HG03064 (cell line): ENCODE data around the gene PREP.
"Not testable (repeated sequence)": the region's sequence is repeated elsewhere in the genome, so short reads cannot be mapped to it uniquely, and the experiment has no call there.

ENCODE experiments used
- ATAC-seq: cut with Tn5 transposase; IDR thresholded peaks from one replicate; pipeline ENCODE4 v1.9.1; 2021; ENCODE audit warnings: low read depth; ENCODE audit not compliant: unreplicated experiment

The PREP gene

DNA sequence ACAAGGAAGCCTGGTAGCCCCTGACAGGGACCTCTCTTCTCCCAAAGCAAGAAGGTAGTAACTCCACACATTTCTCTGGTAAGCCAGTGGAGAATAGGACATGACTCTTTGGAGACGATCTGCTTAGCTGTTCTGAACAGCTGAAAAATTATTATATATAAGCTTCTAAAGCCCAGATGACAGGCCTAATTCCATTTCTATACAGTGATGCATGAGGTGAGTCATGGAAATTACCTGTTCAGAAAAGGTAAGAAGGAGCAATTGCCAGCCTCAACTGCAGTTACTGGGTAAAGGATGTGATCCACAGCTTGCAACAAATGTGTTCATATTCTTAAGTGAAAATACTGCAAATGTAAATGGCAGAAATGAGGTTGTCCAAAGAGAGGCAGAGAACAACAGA lies 54.0 kb downstream of the PREP start:
- ATAC-seq, result no peak

- no peak for ATAC-seq
Observed at GRCh38 chr6:105346052-105346451, 56.8 kb downstream of the PREP start.

GRCh38 chr6:105345506-105345905 lies 57.4 kb downstream of the PREP start:
- no peak for ATAC-seq

- no peak for ATAC-seq
Observed at GRCh38 chr6:105344881-105345370, 58.0 kb downstream of the PREP start.

DNA sequence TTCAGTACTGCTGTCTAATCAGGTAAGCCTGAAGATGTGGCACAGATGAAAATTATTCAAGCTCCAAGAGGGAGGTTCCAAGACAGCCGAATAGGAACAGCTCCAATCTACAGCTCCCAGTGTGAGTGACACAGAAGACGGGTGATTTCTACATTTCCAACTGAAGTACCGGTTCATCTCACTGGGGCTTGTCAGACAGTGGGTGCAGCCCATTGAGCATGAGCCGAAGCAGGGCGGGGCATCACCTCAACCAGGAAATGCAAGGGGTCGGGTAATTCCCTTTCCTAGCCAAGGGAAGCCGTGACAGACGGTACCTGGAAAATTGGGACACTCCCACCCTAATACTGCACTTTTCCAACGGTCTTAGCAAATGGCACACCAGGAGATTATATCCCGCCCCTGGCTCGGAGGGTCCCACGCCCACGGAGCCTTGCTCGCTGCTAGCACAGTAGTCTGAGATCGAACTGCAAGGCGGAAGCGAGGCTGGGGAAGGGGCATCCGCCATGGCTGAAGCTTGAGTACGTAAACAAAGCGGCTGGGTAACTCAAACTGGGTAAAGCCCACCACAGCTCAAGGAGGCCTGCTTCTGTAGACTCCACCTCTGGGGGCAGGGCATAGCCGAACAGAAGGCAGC lies 64.4 kb downstream of the PREP start:
- ATAC-seq, result not testable (repeated sequence)

- no peak for ATAC-seq
Observed at GRCh38 chr6:105336986-105337385, 65.9 kb downstream of the PREP start.

DNA sequence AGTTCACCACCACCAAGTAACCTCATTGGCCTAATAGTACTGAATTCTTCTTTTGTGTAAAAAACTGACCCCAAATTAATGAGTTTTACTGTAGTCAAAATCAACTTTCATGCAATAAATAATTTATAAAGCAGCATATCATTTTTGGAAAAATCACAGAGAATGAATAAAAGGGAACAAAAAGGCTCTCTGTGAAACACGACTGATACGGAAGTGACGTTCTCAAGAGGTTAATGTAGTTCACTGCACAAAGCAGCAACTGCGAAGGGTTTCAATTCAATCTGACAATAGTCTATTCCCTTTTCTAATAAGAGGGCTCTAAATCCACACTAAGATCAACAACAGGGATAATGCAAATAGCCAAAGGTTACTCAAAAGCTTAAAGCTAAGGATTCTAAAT lies 70.3 kb downstream of the PREP start:
- ATAC-seq, result no peak

DNA sequence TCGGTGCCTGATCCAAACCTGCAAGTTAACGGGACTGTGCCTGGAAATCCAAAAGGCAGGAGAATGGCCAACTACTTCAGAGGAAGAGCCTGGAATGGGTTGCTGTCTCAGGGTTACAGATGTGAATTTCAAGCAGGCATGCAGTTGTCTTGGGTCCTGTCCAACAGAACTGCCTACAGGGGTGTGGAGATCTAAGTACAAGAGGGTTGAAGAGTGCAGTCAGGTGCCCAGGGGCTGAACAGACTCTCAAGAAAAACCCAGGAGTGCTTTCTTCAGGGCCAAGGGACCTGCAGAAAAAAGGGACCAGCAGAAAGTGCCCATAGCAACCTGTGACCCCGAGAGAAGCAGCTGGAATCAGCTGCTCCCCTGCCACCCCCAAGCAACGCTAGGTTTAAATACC lies 71.0 kb downstream of the PREP start:
- no peak for ATAC-seq

- ATAC-seq, result no peak
Observed at GRCh38 chr6:105330913-105331312, 72.0 kb downstream of the PREP start.

- no peak for ATAC-seq
Observed at GRCh38 chr6:105330364-105330763, 72.5 kb downstream of the PREP start.

GRCh38 chr6:105326833-105327770 lies 75.8 kb downstream of the PREP start:
- ATAC-seq, result no peak

DNA sequence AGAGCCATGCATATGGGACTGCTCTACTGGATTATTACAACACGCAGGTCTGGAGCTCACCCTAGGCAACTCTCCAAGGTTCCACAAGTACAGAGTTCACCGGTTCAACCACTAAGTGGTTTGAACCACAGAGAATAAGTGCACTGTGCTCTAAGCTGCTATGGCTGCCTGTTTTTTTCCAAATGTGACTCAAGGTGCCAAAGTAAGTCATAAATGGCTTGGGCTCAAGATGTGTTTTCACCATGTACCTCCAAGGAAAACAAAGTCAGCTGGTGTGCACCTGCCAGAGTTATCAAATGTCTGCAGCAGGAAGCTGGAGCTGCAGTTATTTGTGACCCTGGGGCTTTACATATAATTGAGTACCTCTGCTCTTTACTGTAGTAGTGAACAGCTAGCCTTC lies 76.7 kb downstream of the PREP start:
- ATAC-seq, result no peak

DNA sequence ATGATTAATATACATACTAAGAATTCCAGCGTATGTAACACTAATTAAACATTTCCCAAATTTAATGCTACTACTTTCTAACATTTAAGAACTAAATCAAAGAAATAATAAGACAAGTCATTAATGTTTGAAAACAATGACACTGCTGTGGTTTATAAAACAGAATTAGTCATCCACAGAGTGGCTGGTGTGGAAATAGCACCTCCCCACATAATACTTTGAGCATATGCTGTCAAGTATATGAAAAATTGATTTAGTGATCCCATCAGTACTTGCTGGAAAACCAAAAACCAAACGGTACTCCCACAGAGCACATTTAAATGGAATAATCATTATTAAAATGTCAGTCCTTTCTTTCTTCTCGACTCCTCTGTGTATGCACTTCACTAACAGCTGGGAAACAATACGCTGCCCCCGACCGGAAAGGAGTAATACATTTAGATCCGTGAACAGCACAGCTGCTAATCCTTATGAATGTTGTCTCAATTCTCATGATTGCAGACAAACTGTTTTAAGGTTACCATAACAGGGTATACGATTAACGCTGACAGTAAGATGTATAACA lies 78.4 kb downstream of the PREP start:
- ATAC-seq, result no peak

GRCh38 chr6:105322499-105323225 lies 80.2 kb downstream of the PREP start:
- no peak for ATAC-seq

DNA sequence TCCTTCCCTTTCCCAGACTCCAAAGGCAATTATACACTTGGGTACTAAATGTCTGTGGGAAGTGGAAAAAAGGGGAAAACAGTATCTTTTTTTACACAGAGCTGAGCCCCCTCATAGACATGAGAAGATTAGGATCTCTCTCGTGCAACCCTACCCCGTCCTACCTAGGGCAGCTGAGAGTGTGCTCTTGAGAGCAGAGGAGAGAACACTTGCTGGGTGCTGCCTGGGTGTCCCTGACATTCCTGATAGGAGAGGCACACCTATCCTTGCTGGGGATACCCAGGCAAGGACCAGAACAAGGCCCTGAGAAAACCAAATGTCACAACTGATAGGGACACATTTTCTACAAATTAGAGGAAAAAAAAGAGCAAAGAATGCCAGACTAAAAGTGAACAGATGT lies 81.2 kb downstream of the PREP start:
- no peak for ATAC-seq

DNA sequence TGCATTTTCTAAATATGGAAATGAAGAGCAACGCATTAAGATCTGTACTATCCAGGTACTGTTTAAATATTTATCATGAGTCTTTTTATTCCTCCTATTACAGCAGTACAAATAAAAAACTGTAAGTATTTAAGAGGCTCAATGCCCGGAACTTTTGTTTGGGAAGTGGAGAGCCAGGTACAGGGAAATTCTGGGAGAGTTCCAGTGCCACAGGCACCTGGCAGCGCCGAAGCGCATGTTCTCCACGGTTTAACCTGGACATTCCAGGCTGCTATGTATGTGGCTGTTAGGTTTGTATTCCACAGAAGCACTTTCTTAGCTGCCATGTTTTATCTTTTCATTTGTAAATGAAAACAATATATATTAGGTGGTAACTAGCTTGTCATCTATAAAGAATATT lies 81.7 kb downstream of the PREP start:
- no peak for ATAC-seq

GRCh38 chr6:105320765-105321164 lies 82.1 kb downstream of the PREP start:
- ATAC-seq, result no peak

DNA sequence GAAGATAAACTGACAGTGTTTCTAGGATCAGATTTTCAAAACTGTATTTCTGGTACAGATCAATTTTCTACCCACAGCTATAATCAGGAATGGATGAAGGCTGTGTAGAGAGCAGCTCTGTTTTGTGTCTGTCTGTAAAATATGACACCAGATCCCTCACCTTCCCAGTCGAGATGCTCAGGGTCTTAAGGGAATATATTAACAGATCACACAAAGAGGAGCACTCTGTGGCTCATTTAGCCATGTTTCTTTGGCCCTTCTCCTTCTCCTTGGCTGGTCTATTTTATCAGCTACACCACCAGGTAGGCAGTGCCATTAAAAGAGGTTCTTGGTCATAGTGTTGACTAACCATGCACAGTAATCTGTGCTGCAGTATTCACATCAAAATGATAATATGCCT lies 82.6 kb downstream of the PREP start:
- ATAC-seq, result no peak

GRCh38 chr6:105319331-105319730 lies 83.6 kb downstream of the PREP start:
- no peak for ATAC-seq

DNA sequence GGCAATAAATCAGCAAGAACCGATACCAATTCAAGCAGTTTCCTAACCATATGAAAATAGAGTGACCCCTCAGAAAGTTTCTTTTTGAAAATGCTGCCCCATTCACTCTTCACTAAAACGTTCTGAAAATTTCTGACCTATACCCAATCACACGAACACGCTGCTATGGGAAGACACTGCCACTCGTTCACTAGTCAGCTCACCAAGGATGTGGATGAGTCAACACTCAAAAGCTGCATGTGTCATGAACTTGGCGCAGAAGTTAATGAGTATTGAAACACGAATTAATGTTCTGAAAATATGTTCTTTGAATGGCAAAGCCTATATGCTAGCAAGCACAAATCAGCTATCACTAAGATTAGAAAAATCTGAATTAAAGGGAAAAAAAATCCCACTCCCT lies 84.2 kb downstream of the PREP start:
- no peak for ATAC-seq
